ENCODE data around the gene TBCK.

GRCh38 chr4:106338671-106339070 is 22.7 kb upstream of the TBCK start:
- TF ChIP-seq FOXK2 (IDR thresholded peaks at IDR 0.05) (no peak), ZNF549 (CRISPR knock-in tag; IDR thresholded peaks at IDR 0.05) (no peak), CTCF (CRISPR knock-in tag; IDR thresholded peaks at IDR 0.05) (no peak), ZNF354B (CRISPR knock-in tag; IDR thresholded peaks at IDR 0.05) (no peak), MYPOP (CRISPR knock-in tag; IDR thresholded peaks at IDR 0.05) (no peak), ZNF550 (CRISPR knock-in tag; IDR thresholded peaks at IDR 0.05; ENCODE audit: borderline replicate concordance) (no peak), EZH2 (conservative IDR thresholded peaks at IDR 0.05; ENCODE audit: low read depth, low read length) (no peak), ZNF678 (CRISPR knock-in tag; IDR thresholded peaks at IDR 0.05) (no peak), MYNN (CRISPR knock-in tag; IDR thresholded peaks at IDR 0.05; ENCODE audit: low read depth) (no peak), HMG20A (CRISPR knock-in tag; IDR thresholded peaks at IDR 0.05; ENCODE audit: borderline replicate concordance) (no peak), TFAP4 (IDR thresholded peaks at IDR 0.05; ENCODE audit: borderline replicate concordance, low read depth) (no peak), TFE3 (CRISPR knock-in tag; IDR thresholded peaks at IDR 0.05) (no peak)
